CD4-positive, alpha-beta T cell treated with Interferon alpha-2 for 1 hour (primary cell): ENCODE measurements around the gene TNS1.

Source experiments
- DNase-seq, 2 donors: peaks; one replicate each; pipeline ENCODE4 v3.0.0-alpha.2; 2020 to 2022

Gene TNS1

DNA sequence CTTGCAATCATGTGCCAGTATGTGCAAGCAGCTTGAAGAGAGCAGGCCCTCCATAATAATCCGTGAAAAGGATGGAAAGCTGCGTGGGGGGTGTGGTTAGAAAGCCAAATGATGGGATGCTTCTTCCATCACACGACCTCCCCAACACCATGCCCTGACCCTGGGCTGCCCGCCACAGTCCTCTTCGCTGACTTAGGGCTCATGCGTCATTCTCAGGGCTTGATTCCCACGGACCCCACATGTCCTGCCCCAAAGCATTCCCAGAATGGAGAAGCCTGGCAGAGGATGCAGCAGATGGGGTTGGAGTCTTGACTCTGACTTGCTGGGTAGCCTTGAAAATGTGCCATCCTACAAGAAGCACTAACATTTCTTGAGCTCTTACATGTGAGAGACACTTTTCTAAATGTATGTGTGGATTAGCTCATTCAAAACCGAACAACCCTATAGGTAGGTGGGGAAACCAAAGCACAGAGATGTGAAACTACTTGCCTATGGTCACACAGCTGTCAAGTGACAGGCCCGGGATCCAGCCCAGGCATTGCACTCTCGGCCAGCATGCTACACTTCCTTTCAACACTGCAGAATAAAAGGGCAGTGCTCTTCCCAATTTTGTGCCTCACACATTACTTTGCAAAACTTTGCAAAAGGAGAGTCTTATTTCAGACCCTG lies 3.7 kb downstream of the TNS1 start:
- no peak for DNase-seq

DNA sequence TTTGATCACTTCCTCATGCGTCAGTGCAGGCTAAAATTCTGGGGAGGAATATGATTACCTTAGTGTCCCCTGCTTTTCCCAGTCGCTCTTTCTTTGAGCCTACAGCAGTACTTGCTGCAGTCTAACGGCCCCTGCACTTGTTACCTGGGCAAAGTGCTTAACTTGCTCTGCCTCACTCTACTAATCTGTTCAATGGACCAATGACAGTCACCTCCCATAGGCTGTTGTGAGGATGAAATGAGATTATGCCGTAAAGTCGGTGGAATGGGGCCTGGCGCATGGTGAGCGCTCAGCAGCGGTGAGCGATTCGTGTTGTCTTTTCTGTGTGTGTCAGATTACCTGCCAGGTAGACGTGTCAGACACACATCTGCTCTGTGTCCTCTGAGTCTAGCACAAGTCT lies 5.3 kb downstream of the TNS1 start:
- no peak for DNase-seq

DNA sequence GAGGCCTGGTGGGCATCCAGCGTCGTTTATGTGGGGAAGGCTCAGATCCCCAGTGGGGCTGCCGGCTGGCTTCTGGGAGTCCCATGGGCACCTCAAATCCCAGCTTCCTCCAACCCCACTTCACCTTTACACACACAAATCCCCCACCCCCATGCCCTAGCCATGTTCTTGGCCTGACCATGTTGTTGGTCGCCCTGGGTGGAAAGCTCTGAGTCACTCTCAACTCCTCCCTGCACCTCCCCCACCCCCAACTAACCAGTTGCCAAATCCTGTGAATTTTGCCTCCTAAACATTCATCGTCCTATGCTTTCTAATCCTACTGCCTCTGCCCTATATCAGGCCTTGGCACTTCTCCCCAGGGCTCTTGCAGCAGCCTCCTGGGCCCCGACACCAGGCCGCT lies 6.4 kb downstream of the TNS1 start:
- DNase-seq, result no peak

DNA sequence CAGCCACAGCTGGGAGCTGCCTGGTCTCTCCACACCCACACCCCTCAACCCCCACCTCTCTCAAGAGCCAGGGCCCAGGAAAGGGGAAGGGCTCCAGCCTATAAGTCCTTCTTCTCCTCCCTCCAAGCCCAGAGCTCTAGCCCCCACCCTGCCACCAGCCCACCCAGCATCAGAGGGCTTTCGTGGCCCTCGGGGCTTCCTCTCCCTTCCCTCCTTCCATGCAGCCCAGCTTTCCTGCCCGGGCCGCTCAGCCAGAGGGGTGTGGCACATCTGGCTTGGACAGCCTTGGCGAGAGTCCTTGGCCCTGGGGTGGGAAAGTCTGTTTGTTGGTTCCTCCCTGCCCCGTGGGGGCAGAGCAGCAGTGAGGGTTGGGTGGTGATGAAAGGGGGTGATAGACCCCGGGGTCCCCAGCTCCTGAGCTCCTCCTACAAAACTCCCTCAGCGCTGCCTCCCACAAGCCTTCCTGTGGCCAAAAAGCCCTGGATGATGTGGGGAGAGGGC lies 7.0 kb downstream of the TNS1 start:
- no peak for DNase-seq

DNA sequence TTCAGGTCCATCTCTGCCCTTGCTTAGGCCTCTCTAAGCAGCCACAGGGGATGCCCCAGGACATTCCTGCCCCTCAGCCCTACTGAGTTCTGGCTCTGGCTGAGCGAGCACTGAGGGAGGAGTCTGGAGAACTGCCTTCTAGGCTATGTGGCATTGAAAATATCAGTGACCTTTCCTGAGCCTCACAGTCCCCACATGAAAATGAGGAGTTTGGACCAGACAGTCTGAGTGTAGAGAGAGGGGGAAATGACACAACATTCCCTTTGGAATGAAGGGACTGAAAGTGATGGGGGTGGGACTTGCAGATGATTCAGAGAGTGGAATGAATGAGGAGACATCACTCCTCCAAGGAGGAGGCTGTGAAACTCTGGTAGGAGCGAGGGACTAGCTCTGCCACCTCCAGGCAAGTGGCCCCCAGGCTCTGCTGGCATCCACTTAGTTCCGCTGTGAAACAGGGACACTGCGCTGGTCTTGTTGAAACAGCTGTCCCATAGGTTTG lies 8.0 kb downstream of the TNS1 start:
- no peak for DNase-seq

DNA sequence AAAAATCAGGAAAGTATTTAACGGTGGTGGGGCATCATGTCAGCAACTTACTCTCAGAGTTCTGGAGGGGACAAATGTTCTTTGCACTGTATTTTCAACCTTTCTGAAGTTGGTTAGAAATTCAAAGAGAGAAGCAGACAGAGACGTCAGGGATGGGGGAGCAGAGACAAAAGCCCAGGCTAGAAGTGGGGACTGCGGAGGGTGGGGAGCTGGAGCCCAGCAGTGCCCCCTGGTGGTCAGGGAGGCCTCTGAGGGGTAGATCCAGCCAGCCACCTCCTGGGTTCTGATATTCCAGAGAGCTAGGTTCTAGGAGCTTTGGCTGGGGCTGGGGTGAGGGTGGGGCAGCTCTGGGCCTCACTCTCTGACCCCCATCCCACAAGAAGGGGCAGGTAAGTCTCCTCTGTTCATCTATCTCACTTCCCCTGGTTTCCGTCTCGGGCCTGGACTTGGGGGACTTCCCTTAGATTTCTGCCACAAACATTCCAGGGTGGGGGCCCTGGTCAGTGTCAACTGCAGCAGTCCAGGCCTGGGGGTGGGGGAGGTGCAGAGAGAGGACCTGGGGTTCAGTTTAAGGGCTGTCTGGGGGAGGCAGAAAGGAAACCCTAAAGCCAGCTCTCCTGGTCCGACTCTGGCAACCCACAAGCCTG lies 8.9 kb downstream of the TNS1 start:
- DNase-seq, result peak; percentile 34 to 41

DNA sequence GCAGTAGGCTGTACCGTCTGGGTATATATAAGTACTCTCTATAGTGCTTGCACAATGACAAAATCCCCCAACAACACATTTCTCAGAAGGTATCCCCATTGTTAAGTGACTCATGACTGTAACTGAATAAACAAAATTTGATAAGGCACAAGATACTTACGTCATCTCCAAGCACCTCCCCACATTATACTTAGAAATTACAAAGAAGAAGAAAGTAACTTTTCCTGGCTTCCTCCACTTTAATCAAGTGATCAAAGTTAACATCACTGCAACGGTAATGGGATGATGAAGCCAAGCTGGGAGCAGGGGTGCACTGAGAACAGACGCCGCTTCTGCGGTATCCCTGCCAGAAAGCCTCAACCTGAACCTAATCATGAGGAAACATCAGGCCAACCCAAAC lies 9.7 kb downstream of the TNS1 start:
- no peak for DNase-seq

DNA sequence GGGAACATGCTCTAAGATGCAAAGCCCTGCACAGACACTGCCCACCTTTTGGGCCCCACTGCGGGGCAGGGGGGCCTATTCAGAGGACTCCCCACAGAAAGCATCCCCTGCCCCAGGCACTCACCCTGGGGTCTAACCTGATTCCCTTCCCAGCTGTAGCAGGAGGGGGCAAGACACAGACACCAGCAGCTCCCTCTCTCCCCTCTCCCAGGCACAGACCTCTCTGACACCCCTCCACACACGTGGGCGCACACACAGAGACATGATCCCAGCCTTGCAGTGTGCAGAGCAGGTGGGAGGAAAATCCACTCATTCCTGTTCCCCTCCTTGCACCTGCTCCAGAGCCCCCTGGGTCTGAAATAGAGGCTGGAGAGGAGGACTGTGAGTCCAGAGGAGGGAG lies 10.7 kb downstream of the TNS1 start:
- no peak for DNase-seq

DNA sequence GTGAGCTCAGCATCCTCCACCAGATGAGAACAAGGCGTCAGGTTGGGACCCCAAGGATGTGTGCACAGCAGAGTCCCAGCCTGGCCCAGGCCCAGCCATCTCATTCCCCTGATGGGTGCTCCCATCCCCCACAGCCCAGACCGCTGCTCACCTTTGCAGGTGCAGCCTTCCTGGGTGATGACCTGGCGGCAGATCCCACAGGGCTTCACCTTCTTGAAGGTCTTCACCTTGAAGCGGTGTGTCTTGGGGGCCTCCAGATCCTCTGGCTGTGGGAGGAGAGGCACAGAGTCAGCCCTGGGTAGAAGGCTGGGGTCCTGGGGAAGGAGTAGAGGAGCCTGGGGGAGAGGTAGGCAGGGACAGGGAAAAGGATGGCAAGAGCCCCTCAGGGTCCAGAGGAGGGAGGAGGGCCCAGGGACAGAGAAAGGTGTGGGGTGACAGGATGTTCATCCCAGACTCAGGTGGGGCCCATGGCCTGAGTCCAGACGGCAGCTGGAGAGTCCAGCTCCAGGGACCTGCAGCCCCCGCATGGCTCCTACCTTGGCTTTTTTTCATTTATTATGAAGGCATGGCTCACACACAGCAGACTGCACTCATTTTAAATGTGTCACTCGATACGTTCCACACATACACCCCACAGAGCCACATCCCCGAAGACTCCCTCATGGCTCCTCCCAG lies 11.9 kb downstream of the TNS1 start:
- DNase-seq, result no peak

DNA sequence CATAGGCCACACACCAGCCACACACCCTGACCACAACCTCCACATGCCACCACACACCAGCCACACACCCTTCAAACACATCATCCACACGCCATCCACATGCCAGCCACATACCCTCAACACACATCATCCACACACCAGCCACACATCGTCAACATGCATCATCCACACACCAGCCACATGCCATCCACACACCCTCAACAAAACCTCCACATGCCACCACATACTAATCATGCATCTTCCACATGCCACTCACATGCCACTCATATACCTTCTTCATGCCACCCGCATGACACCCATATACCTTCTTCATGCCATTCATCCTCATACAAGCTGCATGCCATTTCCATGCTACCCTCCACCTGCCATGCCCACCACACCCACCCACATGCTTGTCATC lies 12.4 kb downstream of the TNS1 start:
- no peak for DNase-seq

DNA sequence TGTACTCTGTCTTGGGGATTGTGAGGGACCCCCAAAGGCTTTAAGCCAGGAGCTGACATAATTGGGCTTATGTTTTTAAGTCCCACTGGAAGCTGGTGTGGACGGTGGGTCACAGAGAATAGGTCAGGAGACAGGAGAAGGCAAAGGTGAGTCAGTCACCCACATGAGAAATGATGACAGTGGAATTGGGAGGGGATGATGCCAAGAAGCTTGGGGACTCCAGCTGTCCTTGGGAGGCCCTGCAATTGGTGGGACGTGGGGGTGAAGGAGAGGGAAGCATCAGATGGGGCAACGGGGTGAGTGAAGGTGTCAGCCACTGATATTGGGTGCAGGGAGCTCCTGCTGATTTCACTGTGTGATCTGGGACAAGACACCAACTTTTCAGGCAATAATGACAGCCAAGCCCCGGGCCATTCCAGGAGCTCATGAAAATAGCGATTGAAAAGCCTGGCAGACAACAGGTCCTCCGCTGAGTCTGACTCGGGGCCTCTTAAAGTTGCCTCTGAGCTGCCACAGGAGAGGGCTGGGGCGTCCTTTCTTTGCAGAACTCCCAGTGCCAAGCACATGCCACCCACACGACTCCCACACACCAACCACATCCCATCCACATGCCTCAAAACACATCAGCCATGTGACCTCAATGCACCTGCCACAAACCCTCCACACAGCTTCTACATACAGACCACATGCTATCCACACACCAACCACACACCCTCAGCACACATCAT lies 13.4 kb downstream of the TNS1 start:
- DNase-seq, result no peak

DNA sequence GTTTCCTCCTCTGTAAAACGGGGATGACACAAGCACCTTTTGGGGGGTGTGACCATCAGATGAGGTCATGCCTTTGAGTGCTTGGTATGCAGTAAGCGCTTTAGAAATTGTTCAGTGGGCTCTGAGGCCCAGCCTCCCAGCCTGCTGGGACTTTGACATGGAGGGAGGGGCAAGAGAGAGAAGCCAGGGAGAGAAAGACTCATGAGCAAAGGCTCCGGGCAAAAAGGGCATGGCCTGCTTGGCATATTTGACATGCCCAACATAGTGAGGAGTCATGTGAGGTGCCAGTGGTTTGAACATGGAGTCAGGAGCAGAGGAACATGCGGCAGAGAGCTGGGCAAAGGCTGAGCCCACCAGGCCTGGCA lies 14.0 kb downstream of the TNS1 start:
- no peak for DNase-seq

DNA sequence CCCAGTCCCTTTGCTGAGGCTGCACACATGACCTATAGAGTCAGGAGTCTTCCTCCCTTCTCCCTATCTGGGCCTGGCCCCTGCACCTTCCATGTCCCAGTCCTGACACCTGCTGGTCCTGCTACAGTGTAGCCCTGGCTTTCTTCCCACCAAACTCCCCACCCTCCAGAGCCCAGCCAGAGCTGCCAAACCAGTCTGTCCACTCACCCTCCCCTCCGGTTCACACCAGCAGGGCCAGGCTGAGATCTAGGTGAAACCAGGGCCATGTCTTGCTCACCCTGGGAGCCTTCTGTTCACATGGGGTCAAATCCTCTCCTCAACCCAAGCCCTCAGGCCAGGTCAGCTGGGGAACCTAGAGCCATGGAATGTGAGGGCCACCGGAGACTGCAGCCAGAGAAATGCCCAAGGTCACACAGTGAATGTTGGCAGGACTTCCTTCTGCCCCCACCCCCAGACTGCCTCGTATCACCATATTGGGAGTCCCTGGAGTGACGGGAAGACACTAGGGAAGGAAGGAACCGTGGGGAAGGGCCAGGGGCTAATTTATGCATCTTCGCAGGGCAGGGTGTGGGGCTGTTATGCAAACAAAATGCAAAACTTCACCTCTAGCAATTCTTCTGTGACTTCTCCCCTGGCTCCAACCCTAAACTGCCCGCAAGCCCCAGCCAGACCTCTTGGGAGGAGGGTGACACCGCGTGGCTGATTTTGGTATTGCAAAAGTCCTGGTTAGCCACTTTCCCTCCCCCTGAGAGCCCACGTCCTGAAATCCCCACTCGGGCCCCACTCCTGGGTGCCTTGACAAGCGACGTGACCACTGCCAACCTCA lies 14.6 kb downstream of the TNS1 start:
- DNase-seq, result peak; percentile 53 to 55

DNA sequence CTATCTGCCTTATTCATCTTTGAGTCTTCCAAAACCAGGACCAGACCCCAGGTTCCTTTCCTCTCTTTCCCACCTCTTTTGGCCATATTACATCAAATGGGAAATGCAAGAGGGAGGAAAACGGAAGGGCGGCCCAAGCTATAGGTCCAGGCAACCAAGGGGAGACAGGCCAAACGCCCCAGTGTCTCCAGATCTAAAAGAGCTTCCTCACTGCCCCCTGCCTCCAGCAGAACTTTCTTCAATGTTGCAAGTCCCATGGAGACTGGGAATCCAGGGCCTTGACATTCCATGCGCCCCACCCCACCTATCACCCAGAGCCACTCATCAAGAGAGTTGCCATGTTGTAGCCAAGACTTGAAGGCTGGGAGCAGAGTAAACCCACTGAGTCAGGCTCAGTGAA lies 15.4 kb downstream of the TNS1 start:
- DNase-seq, result no peak

DNA sequence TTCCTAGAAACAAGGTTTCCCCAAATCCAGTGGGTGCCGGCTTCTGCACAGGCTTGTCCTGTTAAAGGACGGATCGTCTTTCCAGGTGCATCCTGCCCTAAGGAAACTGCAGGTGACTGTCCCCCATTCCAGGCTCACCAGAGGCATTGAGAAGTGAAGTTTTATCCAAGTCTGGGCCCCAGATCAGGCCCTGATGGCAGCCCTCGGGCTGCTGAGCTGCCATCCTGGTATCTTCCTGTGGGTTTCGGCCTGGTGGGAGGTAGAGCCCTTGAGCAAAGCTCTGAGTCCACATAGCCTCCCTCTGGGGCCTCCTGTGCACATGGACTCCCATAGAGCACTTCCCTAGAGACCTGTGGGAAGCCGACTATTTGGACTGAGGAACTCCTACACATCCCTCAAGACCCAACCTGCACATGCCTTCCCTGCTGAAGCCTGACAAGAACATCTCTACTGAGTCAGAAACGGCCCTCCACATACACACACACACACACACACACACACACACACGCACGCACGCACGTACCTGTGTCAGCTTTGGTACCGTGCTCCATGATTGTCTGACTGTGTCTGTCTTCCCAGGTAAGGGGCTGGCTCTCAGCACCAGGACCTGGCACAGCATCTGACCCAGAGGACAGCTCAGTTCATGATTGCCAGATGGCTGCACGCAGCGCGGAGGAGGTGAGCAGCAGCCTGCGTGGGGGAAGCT lies 16.4 kb downstream of the TNS1 start:
- no peak for DNase-seq

DNA sequence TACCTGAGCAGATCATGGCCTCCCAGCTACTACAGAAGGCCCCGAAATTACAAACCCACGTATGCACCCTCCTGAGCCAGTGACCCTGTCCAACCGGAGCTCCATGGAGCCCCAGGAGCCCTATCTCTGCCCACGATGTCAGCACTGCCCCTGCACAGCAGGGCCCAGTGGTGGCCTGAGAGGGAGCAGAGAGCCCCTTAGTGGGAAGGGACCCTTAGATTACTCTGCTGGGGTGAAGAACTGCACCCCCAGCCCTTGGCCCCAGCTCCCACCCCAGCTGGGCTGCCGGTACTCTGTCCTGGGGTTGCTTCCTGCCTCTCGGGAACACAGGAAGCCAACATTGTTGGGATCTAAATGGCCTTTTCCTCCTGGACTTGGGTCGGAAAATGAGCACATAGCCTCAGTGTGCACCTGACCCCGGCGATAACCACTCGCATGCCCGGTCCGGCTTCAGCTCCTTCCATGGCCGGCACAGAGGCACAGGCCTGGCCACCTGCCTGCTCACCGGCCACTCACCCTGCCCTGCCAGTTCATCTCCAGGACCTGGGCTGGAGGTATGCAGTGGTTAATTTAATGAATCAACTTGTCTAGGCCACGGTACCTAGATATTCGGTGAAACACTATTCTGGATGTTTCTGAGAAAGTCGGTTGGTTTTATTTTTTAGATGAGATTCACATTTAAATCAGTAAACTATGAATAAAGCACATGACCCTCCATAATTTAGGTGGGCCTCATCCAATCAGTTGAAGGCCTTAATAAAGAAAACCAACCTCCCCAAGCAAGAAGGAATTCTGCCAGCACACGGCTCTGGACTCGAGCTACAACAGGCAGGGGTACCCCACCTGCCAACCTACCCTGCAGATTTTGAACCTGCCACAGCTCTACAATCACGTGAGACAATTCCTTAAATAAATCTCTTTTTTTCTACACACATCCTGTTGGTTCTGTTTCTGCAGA lies 19.2 kb downstream of the TNS1 start:
- no peak for DNase-seq

DNA sequence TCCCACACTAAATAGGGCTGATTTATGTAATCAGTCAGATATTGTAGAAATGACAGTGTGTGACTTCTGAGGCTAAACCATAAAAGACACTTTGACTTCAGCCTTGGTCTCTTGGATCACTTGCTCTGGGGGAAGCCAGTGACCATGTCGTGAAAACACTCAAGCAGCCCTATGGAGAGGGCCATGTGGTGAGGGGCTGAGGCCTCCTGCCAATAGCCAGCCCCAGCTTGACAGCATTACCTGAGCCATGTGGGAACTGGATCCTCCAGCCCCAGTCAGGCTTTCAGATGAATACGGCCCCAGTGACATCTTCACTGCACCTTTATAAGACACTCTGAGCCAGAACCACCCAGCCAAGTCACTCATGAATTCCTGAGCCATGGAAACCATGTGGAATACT lies 20.8 kb downstream of the TNS1 start:
- DNase-seq, result no peak

DNA sequence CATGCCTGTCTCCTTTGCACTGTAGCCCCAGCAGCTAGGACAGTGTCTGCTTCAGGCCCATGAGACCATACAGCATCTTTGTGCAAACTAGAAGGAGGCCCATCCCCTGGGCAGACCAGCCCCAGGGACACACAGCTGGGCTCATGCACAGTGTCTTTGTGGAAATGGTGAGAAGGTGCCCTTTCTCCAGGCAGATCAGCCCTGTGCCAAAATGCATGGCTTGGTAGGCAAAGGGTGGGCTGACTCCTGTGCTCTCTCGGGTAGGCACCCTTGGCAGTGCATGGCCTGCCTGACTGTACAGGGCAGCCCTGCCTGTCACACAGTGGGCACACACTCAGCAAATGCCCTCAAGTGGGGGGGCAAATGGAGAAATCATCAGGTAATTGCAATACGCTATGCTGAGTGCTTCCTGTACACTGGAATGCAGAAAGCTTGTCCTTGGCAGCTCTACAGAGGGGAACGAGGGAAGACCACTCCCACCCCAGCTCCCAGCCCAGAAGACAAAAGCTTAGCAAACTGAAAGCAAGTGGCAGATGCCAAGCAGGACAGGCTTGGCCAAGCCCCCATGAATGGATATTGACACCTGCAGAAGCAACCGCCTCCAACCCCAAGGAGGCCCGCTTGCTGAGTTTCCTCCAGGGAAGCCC lies 21.6 kb downstream of the TNS1 start:
- DNase-seq, result no peak

DNA sequence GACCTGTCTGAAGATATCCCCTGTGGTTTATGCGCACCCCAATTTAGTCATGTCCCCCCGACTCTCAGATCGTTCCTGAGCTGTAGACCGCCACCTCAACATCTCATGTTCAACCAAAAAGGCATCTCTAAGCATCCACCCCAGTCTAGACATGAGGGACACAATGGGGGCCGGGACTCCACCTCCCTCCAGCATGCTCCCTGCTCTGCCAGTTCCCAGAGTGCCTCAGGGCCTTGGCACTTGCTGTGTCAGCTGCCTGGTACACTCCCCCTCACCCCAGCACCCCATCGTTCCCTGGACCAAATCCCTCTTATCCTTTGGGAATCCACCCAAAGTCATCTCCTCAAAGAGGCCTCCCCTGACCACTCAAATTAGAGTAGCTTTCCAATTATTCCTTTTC lies 22.2 kb downstream of the TNS1 start:
- no peak for DNase-seq

DNA sequence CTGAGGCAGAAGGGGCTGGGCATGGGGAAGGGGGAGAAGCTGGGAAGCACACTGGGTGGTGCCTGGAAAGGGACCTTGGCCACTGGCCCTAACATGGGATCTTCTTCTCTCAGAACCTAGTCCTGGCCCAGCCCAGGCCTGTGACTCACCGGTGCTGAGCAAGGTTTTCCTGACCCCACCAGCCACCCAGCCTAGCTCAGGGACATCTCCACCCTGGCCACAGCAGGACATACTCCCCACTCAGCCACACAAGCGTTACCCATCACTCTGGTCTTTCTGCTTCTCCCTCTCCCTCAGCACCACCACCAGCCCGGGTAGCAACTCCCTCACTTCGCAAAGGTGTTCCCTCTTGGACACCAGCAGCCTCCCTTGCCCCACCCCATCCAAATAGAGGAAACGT lies 22.8 kb downstream of the TNS1 start:
- DNase-seq, result no peak
